T-helper 1 cell treated with Interleukin-12 subunit alpha and Interleukin-12 subunit beta and Interleukin-4 antibody, amounts not matched to agents 30 μg/mL and 1 μg/mL, for 36 hours (primary cell): ENCODE results near the gene BORCS5.

Experiments used
- H3K27ac Mint-ChIP-seq: one replicate; pipeline ENCODE4 v1.8.0; 2021; ENCODE audit warnings: mild to moderate bottlenecking, mixed read lengths
- H3K27me3 Mint-ChIP-seq: one replicate; pipeline ENCODE4 v1.8.0; 2021; ENCODE audit warnings: low read depth, mixed read lengths
- H3K36me3 Mint-ChIP-seq: one replicate; pipeline ENCODE4 v1.8.0; 2021; ENCODE audit warnings: low read depth, mixed read lengths
- H3K4me1 Mint-ChIP-seq: one replicate; pipeline ENCODE4 v1.8.0; 2021; ENCODE audit warnings: low read depth, mixed read lengths
- H3K4me3 Mint-ChIP-seq: one replicate; pipeline ENCODE4 v1.8.0; 2021; ENCODE audit warnings: mild to moderate bottlenecking, moderate library complexity, mixed read lengths
- H3K9me3 Mint-ChIP-seq: one replicate; pipeline ENCODE4 v1.8.0; 2021; ENCODE audit warnings: mixed read lengths

BORCS5 gene

DNA sequence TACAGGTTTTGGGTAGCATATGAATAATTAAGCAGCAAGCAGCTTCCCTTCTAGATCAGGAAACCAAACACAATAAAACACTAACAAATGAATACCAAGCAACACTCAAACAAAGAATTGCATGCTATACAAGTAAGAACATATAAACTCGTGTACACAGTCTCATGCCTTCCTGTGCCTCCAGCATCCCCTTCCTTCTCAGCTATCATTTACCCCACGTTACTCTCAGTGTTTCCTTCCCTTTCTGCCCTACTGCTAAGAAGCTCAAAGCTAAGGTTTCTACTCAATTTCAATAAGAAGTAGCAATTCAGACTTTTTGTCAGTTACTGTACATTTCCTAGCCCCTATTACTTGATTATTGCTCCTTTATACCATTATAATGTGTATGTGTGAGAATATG lies 124.8 kb downstream of the BORCS5 start:
- peak overlapping the region; percentile 93 for H3K27ac Mint-ChIP-seq
- H3K9me3 Mint-ChIP-seq, result no peaks in the 10 kb centered on the region
- H3K4me1 Mint-ChIP-seq, result peaks cover 37% of the 10 kb centered on the region
- peaks cover 47% of the 10 kb centered on the region for H3K36me3 Mint-ChIP-seq
- H3K4me3 Mint-ChIP-seq, result peak overlapping the region; percentile 74
- no peaks in the 10 kb centered on the region for H3K27me3 Mint-ChIP-seq

DNA sequence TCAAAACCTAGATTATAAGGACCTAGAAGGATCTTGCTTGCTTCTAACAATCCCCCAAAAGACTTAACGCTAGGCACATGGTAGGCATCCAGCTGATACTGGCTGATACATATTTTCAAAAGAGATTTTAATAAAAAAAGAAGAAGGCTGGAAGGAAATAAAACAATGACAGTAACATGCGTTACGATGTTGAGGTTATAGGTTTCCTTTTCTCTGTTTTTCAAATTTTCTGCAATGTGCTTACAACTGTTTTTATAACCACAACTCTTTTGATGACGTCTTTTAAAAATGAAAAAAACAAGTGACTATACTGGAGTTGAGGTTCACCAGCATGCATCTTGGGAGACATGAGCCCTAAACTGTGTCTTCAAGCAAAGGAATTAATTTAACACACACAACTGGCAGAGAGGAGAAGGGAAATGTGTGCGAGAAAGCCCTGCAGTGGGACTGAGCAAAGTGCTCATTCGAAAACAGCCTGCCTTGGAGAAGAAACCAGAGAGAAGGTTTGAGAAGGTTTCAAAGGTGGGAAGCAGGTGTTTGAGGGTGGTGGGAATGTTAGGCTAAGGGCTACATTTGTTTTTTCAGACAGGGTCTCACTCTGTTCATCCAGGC lies 125.4 kb downstream of the BORCS5 start:
- Mint-ChIP-seq H3K36me3 (peaks cover 42% of the 10 kb centered on the region), H3K27ac (peak overlapping the region; percentile 93), H3K9me3 (no peaks in the 10 kb centered on the region), H3K4me3 (peak overlapping the region; percentile 74), H3K27me3 (no peaks in the 10 kb centered on the region), H3K4me1 (peaks cover 39% of the 10 kb centered on the region)

DNA sequence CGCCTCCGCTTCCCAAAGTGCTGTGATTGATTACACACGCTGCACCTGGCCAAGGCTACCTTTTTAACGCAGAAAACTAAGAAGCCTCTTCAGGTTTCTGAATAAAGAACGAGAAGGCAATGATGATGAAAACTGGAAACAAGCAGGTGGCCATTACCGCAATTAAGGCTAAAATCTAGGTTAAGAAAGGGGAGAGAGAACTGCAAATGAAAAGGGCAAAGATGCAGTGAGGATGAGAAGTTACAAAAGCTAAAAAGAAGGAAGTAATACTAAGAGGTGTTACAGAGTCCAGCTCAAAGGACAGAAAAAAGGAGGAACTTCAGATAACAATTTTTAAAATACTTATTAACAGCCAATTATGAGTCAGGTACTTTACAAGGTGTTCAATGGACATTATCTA lies 126.1 kb downstream of the BORCS5 start:
- Mint-ChIP-seq H3K27me3 (no peaks in the 10 kb centered on the region), H3K4me1 (peaks cover 43% of the 10 kb centered on the region), H3K36me3 (peaks cover 41% of the 10 kb centered on the region), H3K9me3 (no peaks in the 10 kb centered on the region), H3K27ac (peak overlapping the region; percentile 93), H3K4me3 (peak overlapping the region; percentile 74)

DNA sequence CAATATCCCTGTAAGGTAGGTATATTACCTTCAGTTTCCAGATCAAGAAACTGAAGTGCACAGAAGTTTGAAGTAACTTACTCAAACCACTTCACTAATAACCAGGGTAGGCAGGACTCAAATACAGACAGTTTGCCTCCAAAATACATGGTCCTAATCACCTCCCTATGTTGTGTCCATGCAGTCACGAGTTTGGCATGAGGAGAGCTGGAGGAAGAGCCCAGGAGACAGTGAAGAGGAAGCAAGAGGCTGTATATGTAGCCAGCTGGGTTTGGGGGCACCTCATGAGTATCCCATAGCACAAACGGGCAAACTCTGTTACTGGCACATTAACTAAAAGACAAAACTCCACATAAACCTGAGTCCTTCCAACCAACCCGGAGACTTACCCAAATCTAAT lies 126.6 kb downstream of the BORCS5 start:
- H3K27ac Mint-ChIP-seq, result peak overlapping the region; percentile 93
- no peaks in the 10 kb centered on the region for H3K27me3 Mint-ChIP-seq
- peaks cover 45% of the 10 kb centered on the region for H3K36me3 Mint-ChIP-seq
- H3K4me1 Mint-ChIP-seq, result peaks cover 47% of the 10 kb centered on the region
- no peaks in the 10 kb centered on the region for H3K9me3 Mint-ChIP-seq
- peak overlapping the region; percentile 65 for H3K4me3 Mint-ChIP-seq

DNA sequence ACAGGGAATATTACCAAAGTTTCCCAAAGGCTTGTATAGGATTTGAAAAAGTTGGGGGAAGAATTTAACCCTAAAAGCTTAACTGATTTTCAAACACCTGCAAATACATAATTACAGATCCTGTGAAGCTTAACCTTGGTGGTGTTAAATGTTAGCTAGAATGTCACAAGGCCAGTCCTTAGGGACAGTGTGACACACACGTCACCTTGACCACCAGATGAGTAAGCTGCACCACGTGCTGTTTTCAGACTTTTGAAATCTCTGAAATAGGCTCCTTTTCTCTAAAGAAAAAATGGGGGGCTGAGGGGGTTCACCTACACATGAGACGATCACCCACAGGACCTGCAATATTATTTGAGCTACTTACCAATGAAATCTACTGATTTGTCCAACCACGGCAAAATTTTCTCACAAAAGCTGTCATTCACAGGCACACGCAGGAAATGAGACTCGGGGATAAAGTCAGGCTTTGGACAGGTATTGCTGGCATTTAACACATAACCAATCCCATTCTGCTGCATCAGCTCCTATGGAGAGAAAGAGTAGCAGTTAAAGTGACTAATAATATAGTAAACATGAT lies 129.9 kb downstream of the BORCS5 start:
- H3K27ac Mint-ChIP-seq, result peak overlapping the region; percentile 35
- peaks cover 37% of the 10 kb centered on the region for H3K4me1 Mint-ChIP-seq
- no peaks in the 10 kb centered on the region for H3K27me3 Mint-ChIP-seq
- H3K36me3 Mint-ChIP-seq, result peaks cover 30% of the 10 kb centered on the region
- no peak overlapping the region for H3K4me3 Mint-ChIP-seq
- no peaks in the 10 kb centered on the region for H3K9me3 Mint-ChIP-seq

DNA sequence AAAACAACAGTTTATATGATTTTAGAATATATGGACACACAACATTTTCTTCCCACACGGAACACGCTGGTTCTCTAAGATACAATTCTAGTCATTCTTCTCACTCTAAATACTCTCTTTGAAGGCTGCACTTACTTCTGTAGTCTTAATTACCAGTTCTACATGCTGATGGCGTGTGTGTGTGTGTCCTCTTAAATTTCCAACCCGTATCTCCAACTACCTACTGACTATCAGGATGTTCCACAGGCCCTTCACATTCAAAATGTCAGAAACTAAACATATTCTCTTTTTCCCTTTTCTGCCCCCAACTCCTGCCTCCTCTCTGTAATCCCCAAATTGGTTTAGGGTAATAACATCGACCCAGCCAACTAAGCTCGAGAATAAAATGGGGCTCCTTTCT lies 130.6 kb downstream of the BORCS5 start:
- peaks cover 31% of the 10 kb centered on the region for H3K4me1 Mint-ChIP-seq
- no peak overlapping the region for H3K4me3 Mint-ChIP-seq
- H3K9me3 Mint-ChIP-seq, result no peaks in the 10 kb centered on the region
- H3K27ac Mint-ChIP-seq, result peak overlapping the region; percentile 34
- H3K36me3 Mint-ChIP-seq, result peaks cover 28% of the 10 kb centered on the region
- no peaks in the 10 kb centered on the region for H3K27me3 Mint-ChIP-seq

DNA sequence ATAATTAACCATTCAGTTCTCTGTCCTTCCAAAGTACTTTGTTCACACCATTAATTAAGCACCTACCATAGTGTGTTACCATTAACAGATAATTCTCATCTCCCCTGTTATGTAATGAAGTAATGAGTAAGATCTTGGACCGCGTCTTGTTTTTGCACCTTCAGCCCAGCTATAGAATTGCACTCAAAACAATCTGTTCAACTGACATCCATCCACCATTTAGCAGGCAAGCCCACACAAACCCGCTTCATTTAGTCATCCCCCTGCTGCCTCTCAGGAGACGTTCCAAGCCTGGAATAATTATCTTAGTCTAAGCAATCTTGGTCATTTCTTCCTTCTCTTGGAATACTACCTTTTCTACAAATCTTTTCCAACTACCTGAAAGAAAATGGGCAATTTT lies 131.4 kb downstream of the BORCS5 start:
- peaks cover 28% of the 10 kb centered on the region for H3K36me3 Mint-ChIP-seq
- no peaks in the 10 kb centered on the region for H3K27me3 Mint-ChIP-seq
- peak overlapping the region; percentile 9 for H3K27ac Mint-ChIP-seq
- no peaks in the 10 kb centered on the region for H3K9me3 Mint-ChIP-seq
- H3K4me1 Mint-ChIP-seq, result peaks cover 27% of the 10 kb centered on the region
- no peak overlapping the region for H3K4me3 Mint-ChIP-seq

DNA sequence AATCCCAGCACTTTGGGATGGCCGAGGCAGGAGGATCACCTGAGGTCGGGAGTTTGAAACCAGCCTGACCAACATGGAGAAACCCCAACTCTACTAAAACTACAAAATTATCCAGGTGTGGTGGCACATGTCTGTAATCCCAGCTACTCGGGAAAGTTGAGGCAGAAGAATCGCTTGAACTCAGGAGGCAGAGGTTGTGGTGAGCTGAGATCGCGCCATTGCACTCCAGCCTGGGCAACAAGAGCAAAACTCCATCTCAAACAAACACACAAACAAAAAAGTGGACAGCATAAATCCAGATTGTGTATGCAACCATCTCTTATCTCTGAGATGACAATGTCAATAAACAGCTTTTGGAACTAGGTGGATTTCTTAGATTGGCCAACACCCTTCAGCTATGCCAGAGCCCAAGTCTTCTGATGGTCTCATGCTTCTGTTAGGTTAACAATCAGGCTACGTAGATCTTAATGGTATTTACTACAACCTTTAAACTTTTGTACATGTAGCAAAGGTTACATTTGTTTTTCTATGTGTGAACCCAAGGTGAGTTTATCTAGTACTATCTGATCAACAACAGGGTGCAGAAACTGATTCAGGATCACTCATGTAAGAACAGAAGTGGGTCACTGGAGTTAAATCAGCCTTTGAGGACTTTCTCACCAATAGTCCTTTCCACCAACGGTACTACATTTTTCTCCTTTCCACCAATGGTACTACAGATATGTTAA lies 132.1 kb downstream of the BORCS5 start:
- peaks cover 22% of the 10 kb centered on the region for H3K36me3 Mint-ChIP-seq
- H3K4me1 Mint-ChIP-seq, result peaks cover 21% of the 10 kb centered on the region
- no peaks in the 10 kb centered on the region for H3K27me3 Mint-ChIP-seq
- no peak overlapping the region for H3K4me3 Mint-ChIP-seq
- no peak overlapping the region for H3K27ac Mint-ChIP-seq
- H3K9me3 Mint-ChIP-seq, result no peaks in the 10 kb centered on the region

DNA sequence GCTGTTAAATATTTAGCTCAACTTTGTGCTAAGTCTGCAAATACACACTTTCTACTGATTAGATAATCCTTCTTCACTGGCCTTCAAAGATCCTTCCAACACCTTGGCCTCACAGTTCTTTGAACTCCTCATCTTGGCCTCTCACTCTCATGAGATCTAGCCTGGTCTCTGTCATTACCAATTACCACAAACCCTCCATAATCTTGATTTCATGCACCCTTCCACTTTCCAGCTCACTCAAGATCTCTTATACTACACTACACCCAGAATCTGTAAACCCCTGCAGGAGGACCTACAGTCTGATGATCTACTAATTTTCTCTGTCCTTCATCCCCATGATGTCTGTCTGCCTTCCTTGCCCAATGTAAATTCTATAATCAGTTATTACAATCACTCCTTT lies 134.7 kb downstream of the BORCS5 start:
- no peak overlapping the region for H3K27ac Mint-ChIP-seq
- no peaks in the 10 kb centered on the region for H3K27me3 Mint-ChIP-seq
- H3K9me3 Mint-ChIP-seq, result no peaks in the 10 kb centered on the region
- H3K4me1 Mint-ChIP-seq, result peaks cover 23% of the 10 kb centered on the region
- no peak overlapping the region for H3K4me3 Mint-ChIP-seq
- peaks cover 20% of the 10 kb centered on the region for H3K36me3 Mint-ChIP-seq

DNA sequence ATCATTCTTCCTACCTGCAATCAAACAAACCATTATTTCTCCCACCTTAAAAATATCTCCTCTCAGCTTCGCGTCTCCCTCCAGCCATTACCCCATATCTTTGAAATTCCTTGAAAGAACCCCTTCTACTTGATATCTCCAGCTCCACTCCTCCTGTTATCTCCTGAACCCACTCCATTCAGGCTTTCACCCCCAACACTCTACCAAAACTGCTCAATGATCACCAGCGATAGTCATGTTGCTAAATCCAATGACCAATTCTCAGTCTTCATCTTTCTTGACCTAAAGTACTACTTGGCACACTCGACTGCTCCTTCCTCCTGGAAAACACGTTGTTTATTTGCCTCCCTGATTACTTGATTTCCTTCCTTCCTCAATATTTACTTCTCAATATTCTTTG lies 135.7 kb downstream of the BORCS5 start:
- peaks cover 17% of the 10 kb centered on the region for H3K4me1 Mint-ChIP-seq
- H3K36me3 Mint-ChIP-seq, result peaks cover 20% of the 10 kb centered on the region
- H3K4me3 Mint-ChIP-seq, result no peak overlapping the region
- H3K9me3 Mint-ChIP-seq, result no peaks in the 10 kb centered on the region
- no peak overlapping the region for H3K27ac Mint-ChIP-seq
- H3K27me3 Mint-ChIP-seq, result no peaks in the 10 kb centered on the region

DNA sequence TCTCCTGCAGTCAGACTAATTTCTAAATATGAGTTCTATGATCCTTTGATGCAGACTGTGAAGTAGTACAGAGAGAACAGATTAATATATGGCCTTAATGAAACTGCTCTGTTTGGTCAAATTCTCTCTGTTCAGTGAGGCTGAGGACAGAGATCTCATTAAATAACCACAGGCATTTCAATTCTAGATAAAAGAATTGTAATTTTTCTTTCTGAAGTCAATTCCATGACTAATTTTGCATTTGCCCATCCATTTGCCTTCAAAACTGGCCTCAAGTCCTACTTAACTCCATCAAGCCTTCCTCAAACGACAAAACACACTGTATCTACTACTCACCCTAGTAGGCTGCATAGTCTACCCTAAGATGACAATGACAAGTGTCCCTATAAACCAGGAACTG lies 138.7 kb downstream of the BORCS5 start:
- no peak overlapping the region for H3K27ac Mint-ChIP-seq
- H3K27me3 Mint-ChIP-seq, result no peaks in the 10 kb centered on the region

DNA sequence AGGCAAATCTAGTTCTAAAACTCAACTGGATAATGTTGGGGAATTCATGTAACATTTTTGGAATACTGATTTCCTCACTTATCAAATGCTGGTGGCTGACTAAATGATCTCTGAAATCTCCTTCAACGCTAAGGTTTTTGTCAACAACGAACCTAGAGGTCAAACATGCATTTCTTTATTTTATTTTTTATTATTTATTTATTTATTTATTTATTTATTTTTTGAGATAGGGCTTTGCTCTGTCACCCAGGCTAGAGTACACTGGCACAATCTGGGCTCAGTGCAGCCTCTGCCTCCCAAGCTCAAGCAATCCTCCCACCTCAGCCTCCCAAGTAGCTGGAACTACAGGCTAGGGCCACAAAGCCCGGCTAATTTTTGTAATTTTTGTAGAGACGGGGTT lies 141.3 kb downstream of the BORCS5 start:
- Mint-ChIP-seq H3K36me3 (peaks cover 22% of the 10 kb centered on the region), H3K9me3 (no peaks in the 10 kb centered on the region), H3K4me1 (peaks cover 28% of the 10 kb centered on the region), H3K27me3 (no peaks in the 10 kb centered on the region), H3K4me3 (no peak overlapping the region), H3K27ac (no peak overlapping the region)

More for the DNA sequence above, 138.7 kb downstream of the BORCS5 start:
- peaks cover 14% of the 10 kb centered on the region for H3K36me3 Mint-ChIP-seq
- peaks cover 13% of the 10 kb centered on the region for H3K4me1 Mint-ChIP-seq
- no peaks in the 10 kb centered on the region for H3K9me3 Mint-ChIP-seq
- no peak overlapping the region for H3K4me3 Mint-ChIP-seq

DNA sequence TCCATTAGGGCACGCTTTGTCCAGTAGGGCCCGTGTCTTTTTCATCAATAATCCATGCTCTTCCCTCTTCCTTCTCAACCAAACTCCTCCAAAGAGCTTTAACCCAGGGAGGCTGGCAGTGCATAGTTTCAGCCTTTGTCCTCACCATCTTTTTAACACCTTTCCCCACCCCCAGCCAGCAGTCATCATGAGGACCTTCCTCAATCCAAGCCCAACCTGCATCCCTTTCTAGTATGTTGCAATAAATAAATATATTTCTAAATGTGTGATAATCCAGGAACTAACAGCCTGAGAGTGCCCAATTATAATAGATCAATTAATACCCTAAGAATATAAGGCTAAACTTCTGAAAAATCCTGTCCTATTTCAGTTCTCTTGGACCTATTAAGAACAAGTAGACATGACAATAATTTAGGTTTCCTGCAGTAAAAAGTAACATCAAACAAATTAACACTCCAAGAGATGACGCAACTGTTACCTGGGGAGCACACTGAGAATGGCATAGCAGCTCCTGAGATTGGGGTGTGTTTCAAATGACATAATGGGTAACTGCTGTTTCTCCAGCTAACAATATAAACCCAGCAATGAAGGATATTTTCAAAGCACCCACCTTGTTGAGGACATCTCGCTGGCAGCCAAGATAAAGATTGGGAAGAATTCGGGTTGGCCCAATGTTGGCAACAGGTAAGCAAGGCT lies 143.2 kb downstream of the BORCS5 start:
- Mint-ChIP-seq H3K4me1 (peaks cover 37% of the 10 kb centered on the region), H3K27me3 (no peaks in the 10 kb centered on the region), H3K9me3 (no peaks in the 10 kb centered on the region), H3K4me3 (no peak overlapping the region), H3K27ac (peak overlapping the region; percentile 46), H3K36me3 (peaks cover 22% of the 10 kb centered on the region)

DNA sequence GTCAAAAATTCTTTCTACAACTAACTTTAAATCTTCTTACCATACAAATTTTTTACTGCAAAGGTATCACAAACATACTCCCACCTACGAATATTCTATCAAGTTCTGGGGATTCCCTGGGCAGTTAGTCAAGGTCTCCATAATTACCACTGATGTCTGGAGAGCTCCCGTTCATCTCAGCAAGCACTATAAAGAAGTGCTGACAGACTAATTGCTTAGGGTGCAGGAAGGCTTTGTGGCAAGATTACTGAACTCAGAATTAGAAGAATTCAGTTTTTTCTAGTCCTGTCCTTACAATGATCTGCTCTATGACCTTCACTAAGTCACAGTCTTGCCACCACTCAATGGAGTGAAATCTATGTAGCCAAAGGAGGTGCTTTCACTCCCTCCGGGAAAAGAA lies 144.2 kb downstream of the BORCS5 start:
- H3K4me1 Mint-ChIP-seq, result peaks cover 43% of the 10 kb centered on the region
- no peaks in the 10 kb centered on the region for H3K9me3 Mint-ChIP-seq
- no peaks in the 10 kb centered on the region for H3K27me3 Mint-ChIP-seq
- peak overlapping the region; percentile 19 for H3K27ac Mint-ChIP-seq
- peaks cover 16% of the 10 kb centered on the region for H3K36me3 Mint-ChIP-seq
- H3K4me3 Mint-ChIP-seq, result no peak overlapping the region
